ENCODE results near the gene GAL3ST2. TPM values are rescaled to one million over a fixed set of nuclear protein-coding genes. Genes with fewer than 3 reads are reported as not detected.
"Not testable (repeated sequence)": the region's sequence is repeated elsewhere in the genome, so short reads cannot be mapped to it uniquely, and the experiment has no call there.

Gene GAL3ST2
- polyA plus RNA-seq, 1 donor from 2014 or later, result not detected

GRCh38 chr2:241833101-241833663, 56.6 kb downstream of the GAL3ST2 start:
- Histone ChIP-seq H3K4me2 (ENCODE audit: low read length) (no peak overlapping the region), H3F3A (ENCODE audit: insufficient read depth, low read length, poor library complexity, severe bottlenecking) (no peaks in the 10 kb centered on the region), H3K9me2 (ENCODE audit: insufficient read depth, low read length) (no peaks in the 10 kb centered on the region), H3K9ac (ENCODE audit: low read length) (no peak overlapping the region), H3K27me3 (ENCODE audit: insufficient read depth, low read depth, low read length) (no peaks in the 10 kb centered on the region), H3K27ac (ENCODE audit: low read length) (no peak overlapping the region), H4K20me1 (ENCODE audit: insufficient read depth) (no peaks in the 10 kb centered on the region), H2AFZ (ENCODE audit: low read depth, low read length) (no peak overlapping the region), H3K36me3 (ENCODE audit: insufficient read depth, low read length) (no peaks in the 10 kb centered on the region), H3K9me3 (ENCODE audit: low read length) (no peaks in the 10 kb centered on the region), H3K4me3 (ENCODE audit: low read length) (no peak overlapping the region), H3K79me2 (replicated peaks; ENCODE audit: insufficient read depth, low read length) (no peaks in the 10 kb centered on the region)
- no peak for TF ChIP-seq EZH2 (IDR thresholded peaks at IDR 0.05; ENCODE audit: borderline replicate concordance, insufficient read depth, low read length, poor library complexity, severe bottlenecking)
- TF ChIP-seq POLR2AphosphoS5 (IDR thresholded peaks at IDR 0.05), result no peak
- TF ChIP-seq EP300 (conservative IDR thresholded peaks at IDR 0.05; ENCODE audit: poor library complexity, severe bottlenecking), result no peak
- no peak for TF ChIP-seq RAD21 (conservative IDR thresholded peaks at IDR 0.05)
- no peak for TF ChIP-seq MXI1 (conservative IDR thresholded peaks at IDR 0.05; ENCODE audit: poor library complexity, severe bottlenecking)

- not testable (repeated sequence) for H3K36me3 ChIP-seq (ENCODE audit: insufficient read depth, low read length); H3K9ac ChIP-seq (ENCODE audit: low read length); H3K9me2 ChIP-seq (ENCODE audit: insufficient read depth, low read length)
Observed at GRCh38 chr2:241833756-241834526, 57.3 kb downstream of the GAL3ST2 start.

DNA sequence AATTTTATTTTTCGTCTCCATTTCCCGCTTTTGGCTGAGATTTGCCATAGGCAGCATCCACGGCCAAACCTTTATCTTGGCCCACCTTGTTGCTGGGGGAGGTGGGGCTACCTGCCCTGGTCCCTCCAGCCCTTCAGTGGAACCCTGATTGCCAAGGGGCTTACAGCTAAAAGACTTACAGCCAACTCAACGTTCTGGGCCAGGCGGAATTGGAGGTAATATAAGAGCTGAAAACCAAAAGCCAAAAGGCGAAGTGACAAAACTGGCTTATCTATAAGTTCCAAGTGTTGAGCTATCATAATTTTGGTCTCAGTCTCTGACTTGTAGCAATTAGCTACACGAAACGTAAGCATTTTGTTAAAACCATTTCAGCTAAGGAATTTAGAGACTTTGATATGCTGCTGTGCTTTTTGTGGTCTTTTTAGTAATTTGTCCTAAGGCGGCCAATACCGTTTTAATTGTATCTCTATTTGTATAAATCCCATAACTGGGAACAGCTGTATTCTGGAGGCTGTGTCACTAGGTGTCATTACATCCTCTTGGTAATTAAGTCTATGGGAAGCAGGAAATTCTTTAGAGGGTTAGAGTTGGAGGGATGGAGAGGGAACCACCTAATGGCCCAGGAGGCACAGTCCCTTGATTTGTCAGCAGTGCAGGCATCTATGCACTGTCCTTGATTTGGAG, 58.0 kb downstream of the GAL3ST2 start:
- H4K20me1 ChIP-seq (ENCODE audit: insufficient read depth), result no peaks in the 10 kb centered on the region
- H3K27me3 ChIP-seq (ENCODE audit: insufficient read depth, low read depth, low read length), result no peaks in the 10 kb centered on the region
- H3K4me3 ChIP-seq (ENCODE audit: low read length), result no peak overlapping the region
- TF ChIP-seq RAD21 (conservative IDR thresholded peaks at IDR 0.05) (no peak), SMC3 (conservative IDR thresholded peaks at IDR 0.05; ENCODE audit: poor library complexity) (no peak), MXI1 (conservative IDR thresholded peaks at IDR 0.05; ENCODE audit: poor library complexity, severe bottlenecking) (no peak), TAF1 (IDR thresholded peaks at IDR 0.05; ENCODE audit: low read depth) (no peak), REST (IDR thresholded peaks at IDR 0.05; ENCODE audit: borderline replicate concordance) (no peak), POLR2AphosphoS5 (IDR thresholded peaks at IDR 0.05) (no peak), CTCF (IDR thresholded peaks at IDR 0.05; ENCODE audit: poor library complexity, severe bottlenecking) (no peak), EP300 (conservative IDR thresholded peaks at IDR 0.05; ENCODE audit: poor library complexity, severe bottlenecking) (no peak), EZH2 (IDR thresholded peaks at IDR 0.05; ENCODE audit: borderline replicate concordance, insufficient read depth, low read length, poor library complexity, severe bottlenecking) (no peak)
- no peaks in the 10 kb centered on the region for H3K9me2 ChIP-seq (ENCODE audit: insufficient read depth, low read length)
- H2AFZ ChIP-seq (ENCODE audit: low read depth, low read length), result no peak overlapping the region
- no peaks in the 10 kb centered on the region for H3K36me3 ChIP-seq (ENCODE audit: insufficient read depth, low read length)
- no peak overlapping the region for H3K4me2 ChIP-seq (ENCODE audit: low read length)
- H3K79me2 ChIP-seq (replicated peaks; ENCODE audit: insufficient read depth, low read length), result no peaks in the 10 kb centered on the region
- no peaks in the 10 kb centered on the region for H3K9me3 ChIP-seq (ENCODE audit: low read length)
- H3F3A ChIP-seq (ENCODE audit: insufficient read depth, low read length, poor library complexity, severe bottlenecking), result no peaks in the 10 kb centered on the region
- no peak overlapping the region for H3K9ac ChIP-seq (ENCODE audit: low read length)
- no peak overlapping the region for H3K27ac ChIP-seq (ENCODE audit: low read length)

More at GRCh38 chr2:241833756-241834526, 57.3 kb downstream of the GAL3ST2 start:
- not testable (repeated sequence) for H4K20me1 ChIP-seq (ENCODE audit: insufficient read depth); H3K27me3 ChIP-seq (ENCODE audit: insufficient read depth, low read depth, low read length); H3K4me3 ChIP-seq (ENCODE audit: low read length); H3K27ac ChIP-seq (ENCODE audit: low read length); H3K79me2 ChIP-seq (replicated peaks; ENCODE audit: insufficient read depth, low read length); H3F3A ChIP-seq (ENCODE audit: insufficient read depth, low read length, poor library complexity, severe bottlenecking); H3K4me2 ChIP-seq (ENCODE audit: low read length); H3K9me3 ChIP-seq (ENCODE audit: low read length); H2AFZ ChIP-seq (ENCODE audit: low read depth, low read length)

All from neural cell (in vitro differentiated cells).